ENCODE data around the gene CSRNP3.

Gene CSRNP3

DNA sequence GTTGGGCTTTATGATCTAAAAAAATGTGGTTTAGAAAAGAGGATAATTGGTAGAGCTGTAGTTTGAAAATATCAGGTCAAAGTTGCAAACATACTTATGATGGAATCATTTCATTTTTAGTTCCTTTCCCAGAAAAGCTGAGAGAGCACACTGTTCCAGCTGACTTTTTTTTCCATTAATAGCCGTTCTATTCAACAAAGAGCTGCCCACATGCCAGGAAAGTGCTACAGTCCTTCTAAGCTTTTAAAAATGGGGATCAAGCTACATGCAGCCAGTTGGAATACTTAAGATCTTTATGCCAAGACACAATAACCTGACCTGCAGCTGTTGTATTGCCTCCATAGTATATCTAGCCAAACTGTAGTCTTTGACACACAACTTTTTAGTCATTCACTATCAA, 213.0 kb downstream of the CSRNP3 start:
- Histone ChIP-seq H3K9me3 (ENCODE audit: control insufficient read depth, low read length) (no peaks in the 10 kb centered on the region), H3K36me3 (ENCODE audit: control insufficient read depth, insufficient read depth, low read length) (no peaks in the 10 kb centered on the region), H3K27ac (ENCODE audit: insufficient read depth, low read length, poor library complexity, severe bottlenecking) (no peak overlapping the region), H3K27me3 (replicated peaks; ENCODE audit: control insufficient read depth, insufficient read depth, low read length, poor library complexity, severe bottlenecking) (no peaks in the 10 kb centered on the region), H3K4me1 (ENCODE audit: control insufficient read depth, insufficient read depth, low read length, poor library complexity, severe bottlenecking) (no peaks in the 10 kb centered on the region), H3K4me3 (ENCODE audit: insufficient read depth, low read depth, low read length, poor library complexity, severe bottlenecking) (no peak overlapping the region)
- DNase-seq = no peak

GRCh38 chr2:165686800-165687199, 217.3 kb downstream of the CSRNP3 start:
- H3K4me1 ChIP-seq (ENCODE audit: control insufficient read depth, insufficient read depth, low read length, poor library complexity, severe bottlenecking) = no peaks in the 10 kb centered on the region
- no peak for DNase-seq
- no peaks in the 10 kb centered on the region for H3K36me3 ChIP-seq (ENCODE audit: control insufficient read depth, insufficient read depth, low read length)
- no peaks in the 10 kb centered on the region for H3K9me3 ChIP-seq (ENCODE audit: control insufficient read depth, low read length)
- no peaks in the 10 kb centered on the region for H3K27me3 ChIP-seq (replicated peaks; ENCODE audit: control insufficient read depth, insufficient read depth, low read length, poor library complexity, severe bottlenecking)
- H3K4me3 ChIP-seq (ENCODE audit: insufficient read depth, low read depth, low read length, poor library complexity, severe bottlenecking) = no peak overlapping the region
- no peak overlapping the region for H3K27ac ChIP-seq (ENCODE audit: insufficient read depth, low read length, poor library complexity, severe bottlenecking)

- no peak for DNase-seq
- no peaks in the 10 kb centered on the region for H3K27me3 ChIP-seq (replicated peaks; ENCODE audit: control insufficient read depth, insufficient read depth, low read length, poor library complexity, severe bottlenecking)
- H3K27ac ChIP-seq (ENCODE audit: insufficient read depth, low read length, poor library complexity, severe bottlenecking) = no peak overlapping the region
- H3K4me1 ChIP-seq (ENCODE audit: control insufficient read depth, insufficient read depth, low read length, poor library complexity, severe bottlenecking) = no peaks in the 10 kb centered on the region
- no peaks in the 10 kb centered on the region for H3K36me3 ChIP-seq (ENCODE audit: control insufficient read depth, insufficient read depth, low read length)
- no peaks in the 10 kb centered on the region for H3K9me3 ChIP-seq (ENCODE audit: control insufficient read depth, low read length)
- no peak overlapping the region for H3K4me3 ChIP-seq (ENCODE audit: insufficient read depth, low read depth, low read length, poor library complexity, severe bottlenecking)
Observed at GRCh38 chr2:165687426-165688002, 218.0 kb downstream of the CSRNP3 start.

- no peak for DNase-seq
- Histone ChIP-seq H3K4me3 (ENCODE audit: insufficient read depth, low read depth, low read length, poor library complexity, severe bottlenecking) (no peak overlapping the region), H3K27ac (ENCODE audit: insufficient read depth, low read length, poor library complexity, severe bottlenecking) (no peak overlapping the region)
Observed at GRCh38 chr2:165691615-165692014, 222.1 kb downstream of the CSRNP3 start.

DNA sequence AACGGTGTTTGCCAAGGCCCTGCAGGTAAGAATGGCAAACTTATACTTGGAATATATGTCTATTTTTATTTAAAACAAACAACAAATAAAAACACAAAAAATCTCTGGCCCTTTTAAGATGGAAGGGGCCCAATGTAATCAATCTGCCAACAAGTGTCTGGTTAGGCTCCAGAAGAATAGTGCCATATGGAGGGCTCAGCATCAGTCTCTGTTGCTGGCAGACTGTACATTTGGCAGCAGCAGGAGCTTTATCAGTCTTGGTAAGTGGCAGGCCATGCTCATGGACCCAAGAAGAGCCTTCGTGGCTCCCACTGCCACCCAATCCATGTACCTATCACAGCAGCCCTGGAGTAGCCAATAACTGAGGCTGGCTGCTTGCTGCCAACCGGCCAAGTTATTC, 223.4 kb downstream of the CSRNP3 start:
- Histone ChIP-seq H3K27me3 (replicated peaks; ENCODE audit: control insufficient read depth, insufficient read depth, low read length, poor library complexity, severe bottlenecking) (no peaks in the 10 kb centered on the region), H3K4me1 (ENCODE audit: control insufficient read depth, insufficient read depth, low read length, poor library complexity, severe bottlenecking) (no peaks in the 10 kb centered on the region), H3K27ac (ENCODE audit: insufficient read depth, low read length, poor library complexity, severe bottlenecking) (no peak overlapping the region), H3K4me3 (ENCODE audit: insufficient read depth, low read depth, low read length, poor library complexity, severe bottlenecking) (no peak overlapping the region), H3K9me3 (ENCODE audit: control insufficient read depth, low read length) (no peaks in the 10 kb centered on the region), H3K36me3 (ENCODE audit: control insufficient read depth, insufficient read depth, low read length) (no peaks in the 10 kb centered on the region)
- DNase-seq = no peak

More at GRCh38 chr2:165691615-165692014, 222.1 kb downstream of the CSRNP3 start:
- H3K9me3 ChIP-seq (ENCODE audit: control insufficient read depth, low read length) = no peaks in the 10 kb centered on the region
- no peaks in the 10 kb centered on the region for H3K27me3 ChIP-seq (replicated peaks; ENCODE audit: control insufficient read depth, insufficient read depth, low read length, poor library complexity, severe bottlenecking)
- H3K36me3 ChIP-seq (ENCODE audit: control insufficient read depth, insufficient read depth, low read length) = no peaks in the 10 kb centered on the region
- H3K4me1 ChIP-seq (ENCODE audit: control insufficient read depth, insufficient read depth, low read length, poor library complexity, severe bottlenecking) = no peaks in the 10 kb centered on the region

GRCh38 chr2:165693838-165694237, 224.3 kb downstream of the CSRNP3 start:
- no peaks in the 10 kb centered on the region for H3K27me3 ChIP-seq (replicated peaks; ENCODE audit: control insufficient read depth, insufficient read depth, low read length, poor library complexity, severe bottlenecking)
- no peaks in the 10 kb centered on the region for H3K9me3 ChIP-seq (ENCODE audit: control insufficient read depth, low read length)
- no peak overlapping the region for H3K4me3 ChIP-seq (ENCODE audit: insufficient read depth, low read depth, low read length, poor library complexity, severe bottlenecking)
- H3K27ac ChIP-seq (ENCODE audit: insufficient read depth, low read length, poor library complexity, severe bottlenecking) = no peak overlapping the region
- H3K36me3 ChIP-seq (ENCODE audit: control insufficient read depth, insufficient read depth, low read length) = no peaks in the 10 kb centered on the region
- no peaks in the 10 kb centered on the region for H3K4me1 ChIP-seq (ENCODE audit: control insufficient read depth, insufficient read depth, low read length, poor library complexity, severe bottlenecking)
- DNase-seq = no peak

GRCh38 chr2:165697748-165698443, 228.4 kb downstream of the CSRNP3 start:
- no peak overlapping the region for H3K27ac ChIP-seq (ENCODE audit: insufficient read depth, low read length, poor library complexity, severe bottlenecking)
- no peaks in the 10 kb centered on the region for H3K27me3 ChIP-seq (replicated peaks; ENCODE audit: control insufficient read depth, insufficient read depth, low read length, poor library complexity, severe bottlenecking)
- H3K4me3 ChIP-seq (ENCODE audit: insufficient read depth, low read depth, low read length, poor library complexity, severe bottlenecking) = no peak overlapping the region
- H3K36me3 ChIP-seq (ENCODE audit: control insufficient read depth, insufficient read depth, low read length) = no peaks in the 10 kb centered on the region
- H3K9me3 ChIP-seq (ENCODE audit: control insufficient read depth, low read length) = no peaks in the 10 kb centered on the region
- H3K4me1 ChIP-seq (ENCODE audit: control insufficient read depth, insufficient read depth, low read length, poor library complexity, severe bottlenecking) = no peaks in the 10 kb centered on the region
- no peak for DNase-seq

- no peaks in the 10 kb centered on the region for H3K36me3 ChIP-seq (ENCODE audit: control insufficient read depth, insufficient read depth, low read length)
- H3K4me1 ChIP-seq (ENCODE audit: control insufficient read depth, insufficient read depth, low read length, poor library complexity, severe bottlenecking) = no peaks in the 10 kb centered on the region
- H3K27ac ChIP-seq (ENCODE audit: insufficient read depth, low read length, poor library complexity, severe bottlenecking) = no peak overlapping the region
- no peak for DNase-seq
- no peaks in the 10 kb centered on the region for H3K9me3 ChIP-seq (ENCODE audit: control insufficient read depth, low read length)
- no peak overlapping the region for H3K4me3 ChIP-seq (ENCODE audit: insufficient read depth, low read depth, low read length, poor library complexity, severe bottlenecking)
- no peaks in the 10 kb centered on the region for H3K27me3 ChIP-seq (replicated peaks; ENCODE audit: control insufficient read depth, insufficient read depth, low read length, poor library complexity, severe bottlenecking)
Observed at GRCh38 chr2:165698444-165698884, 229.0 kb downstream of the CSRNP3 start.

- Histone ChIP-seq H3K9me3 (ENCODE audit: control insufficient read depth, low read length) (no peaks in the 10 kb centered on the region), H3K4me3 (ENCODE audit: insufficient read depth, low read depth, low read length, poor library complexity, severe bottlenecking) (no peak overlapping the region), H3K27me3 (replicated peaks; ENCODE audit: control insufficient read depth, insufficient read depth, low read length, poor library complexity, severe bottlenecking) (no peaks in the 10 kb centered on the region), H3K4me1 (ENCODE audit: control insufficient read depth, insufficient read depth, low read length, poor library complexity, severe bottlenecking) (no peaks in the 10 kb centered on the region), H3K27ac (ENCODE audit: insufficient read depth, low read length, poor library complexity, severe bottlenecking) (no peak overlapping the region), H3K36me3 (ENCODE audit: control insufficient read depth, insufficient read depth, low read length) (no peaks in the 10 kb centered on the region)
- DNase-seq = no peak
Observed at GRCh38 chr2:165699946-165700345, 230.4 kb downstream of the CSRNP3 start.

- no peak for DNase-seq
Observed at GRCh38 chr2:165700531-165700930, 231.0 kb downstream of the CSRNP3 start.

More at GRCh38 chr2:165700531-165700930, 231.0 kb downstream of the CSRNP3 start:
- Histone ChIP-seq H3K4me1 (ENCODE audit: control insufficient read depth, insufficient read depth, low read length, poor library complexity, severe bottlenecking) (no peaks in the 10 kb centered on the region), H3K4me3 (ENCODE audit: insufficient read depth, low read depth, low read length, poor library complexity, severe bottlenecking) (no peak overlapping the region), H3K36me3 (ENCODE audit: control insufficient read depth, insufficient read depth, low read length) (no peaks in the 10 kb centered on the region), H3K27me3 (replicated peaks; ENCODE audit: control insufficient read depth, insufficient read depth, low read length, poor library complexity, severe bottlenecking) (no peaks in the 10 kb centered on the region), H3K9me3 (ENCODE audit: control insufficient read depth, low read length) (no peaks in the 10 kb centered on the region), H3K27ac (ENCODE audit: insufficient read depth, low read length, poor library complexity, severe bottlenecking) (no peak overlapping the region)
